Left ventricle myocardium inferior (tissue), 1 donor: Measurements from ENCODE around the gene HLA-F. TPM values are rescaled to one million over a fixed set of nuclear protein-coding genes. Genes with fewer than 3 reads are reported as not detected.

Experiments used
- DNase-seq: peaks from one replicate; pipeline ENCODE4 v3.0.0-alpha.2; 2020
- H3K27ac ChIP-seq: fragments of 200-600 bp; replicated peaks from 2 replicates; pipeline ENCODE4 v1.8.0; 2021
- H3K27me3 ChIP-seq: fragments of 200-600 bp; 2 replicates; pipeline ENCODE4 v1.8.0; 2021; ENCODE audit warnings: low read depth
- H3K36me3 ChIP-seq: fragments of 200-600 bp; 2 replicates; pipeline ENCODE4 v1.8.0; 2021
- H3K4me1 ChIP-seq: fragments of 200-600 bp; 2 replicates; pipeline ENCODE4 v1.8.0; 2021
- H3K4me3 ChIP-seq: fragments of 200-600 bp; 2 replicates; pipeline ENCODE4 v1.8.0; 2021; ENCODE audit warnings: mild to moderate bottlenecking, moderate library complexity
- H3K9me3 ChIP-seq: fragments of 200-600 bp; replicated peaks from 2 replicates; pipeline ENCODE4 v1.8.0; 2021
- intact Hi-C: fragments of 100-400 bp; cut with micrococcal nuclease; formaldehyde crosslinking; loops from one replicate; pipeline ENCODE4 v1.11.0; 2022
- total RNA-seq: library from RNA; stranded (reverse); fragmentation: NEBNext Ultra II Directional; extraction: Animal tissue kit (Norgen Biotek cat#: 25700); gene quantifications from one replicate; pipeline ENCODE4 v1.2.1, GENCODE V29; 2021
- TF ChIP-seq, protein P1 (sequence below): fragments of 200-600 bp; IDR thresholded peaks from 2 replicates; pipeline ENCODE4 v1.8.0; 2021; ENCODE audit warnings: antibody characterized with exemption, mild to moderate bottlenecking, borderline replicate concordance
- donor health status: DM: no; HTN: yes; CAD: no; lungs with severe emphysema.

Gene HLA-F
- total RNA-seq, 1 donor from 2014 or later: 29.4 TPM

DNA sequence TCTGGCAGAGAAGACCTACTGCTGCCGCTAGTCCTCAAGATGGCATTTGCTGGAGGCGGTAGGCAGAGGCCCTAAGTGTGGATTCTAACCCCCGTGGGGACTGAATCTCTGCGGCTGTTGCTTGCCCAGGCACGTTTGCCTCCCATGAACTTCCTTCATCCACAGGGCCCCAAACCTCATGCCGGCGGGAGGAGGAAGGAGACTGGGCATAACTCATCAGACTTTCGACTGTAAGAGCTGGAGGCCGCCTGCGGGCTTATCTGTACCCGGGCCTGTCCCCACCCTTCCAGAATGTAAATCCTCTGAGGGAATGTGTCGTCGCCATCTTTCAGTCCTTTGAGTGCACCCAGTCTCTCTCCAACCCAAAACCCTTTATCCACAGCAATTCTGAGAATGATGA lies 43.3 kb upstream of the HLA-F start:
- Histone ChIP-seq H3K4me3 (no peak overlapping the region), H3K27ac (no peak overlapping the region)
- TF ChIP-seq, protein P1, sequence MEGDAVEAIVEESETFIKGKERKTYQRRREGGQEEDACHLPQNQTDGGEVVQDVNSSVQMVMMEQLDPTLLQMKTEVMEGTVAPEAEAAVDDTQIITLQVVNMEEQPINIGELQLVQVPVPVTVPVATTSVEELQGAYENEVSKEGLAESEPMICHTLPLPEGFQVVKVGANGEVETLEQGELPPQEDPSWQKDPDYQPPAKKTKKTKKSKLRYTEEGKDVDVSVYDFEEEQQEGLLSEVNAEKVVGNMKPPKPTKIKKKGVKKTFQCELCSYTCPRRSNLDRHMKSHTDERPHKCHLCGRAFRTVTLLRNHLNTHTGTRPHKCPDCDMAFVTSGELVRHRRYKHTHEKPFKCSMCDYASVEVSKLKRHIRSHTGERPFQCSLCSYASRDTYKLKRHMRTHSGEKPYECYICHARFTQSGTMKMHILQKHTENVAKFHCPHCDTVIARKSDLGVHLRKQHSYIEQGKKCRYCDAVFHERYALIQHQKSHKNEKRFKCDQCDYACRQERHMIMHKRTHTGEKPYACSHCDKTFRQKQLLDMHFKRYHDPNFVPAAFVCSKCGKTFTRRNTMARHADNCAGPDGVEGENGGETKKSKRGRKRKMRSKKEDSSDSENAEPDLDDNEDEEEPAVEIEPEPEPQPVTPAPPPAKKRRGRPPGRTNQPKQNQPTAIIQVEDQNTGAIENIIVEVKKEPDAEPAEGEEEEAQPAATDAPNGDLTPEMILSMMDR: no peak

DNA sequence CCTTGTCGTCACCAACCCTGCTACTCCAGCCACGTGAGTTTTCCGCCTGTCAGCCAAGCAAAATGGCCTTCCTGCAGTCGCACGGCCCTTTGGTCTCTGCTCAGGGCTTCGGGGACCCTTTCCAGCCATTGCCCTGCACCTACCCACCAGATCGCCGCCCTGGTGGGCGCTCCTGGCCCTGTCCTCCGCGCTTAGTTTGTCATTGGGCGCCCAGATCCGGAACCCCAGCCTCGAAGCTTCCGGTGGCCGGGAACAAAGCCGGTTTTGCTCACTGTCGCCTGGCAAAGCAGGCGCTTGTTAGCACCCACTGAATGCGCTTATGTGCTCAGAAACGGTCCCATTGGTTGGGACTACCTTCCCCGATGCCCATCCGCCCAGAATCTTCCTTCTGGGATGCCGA lies 42.8 kb upstream of the HLA-F start:
- intact Hi-C loops: no loop called here
- DNase-seq: no peak
- no peaks in the 10 kb centered on the region for H3K9me3 ChIP-seq
- peaks cover 20% of the 10 kb centered on the region for H3K27me3 ChIP-seq
- TF ChIP-seq, protein P1: no peak
- no peak overlapping the region for H3K27ac ChIP-seq
- no peaks in the 10 kb centered on the region for H3K4me1 ChIP-seq
- H3K36me3 ChIP-seq: no peaks in the 10 kb centered on the region
- H3K4me3 ChIP-seq: no peak overlapping the region

More for the DNA sequence above, 43.3 kb upstream of the HLA-F start:
- no peaks in the 10 kb centered on the region for H3K9me3 ChIP-seq
- H3K4me1 ChIP-seq: no peaks in the 10 kb centered on the region
- intact Hi-C loops: no loop called here
- DNase-seq: no peak
- no peaks in the 10 kb centered on the region for H3K36me3 ChIP-seq
- peaks cover 20% of the 10 kb centered on the region for H3K27me3 ChIP-seq

DNA sequence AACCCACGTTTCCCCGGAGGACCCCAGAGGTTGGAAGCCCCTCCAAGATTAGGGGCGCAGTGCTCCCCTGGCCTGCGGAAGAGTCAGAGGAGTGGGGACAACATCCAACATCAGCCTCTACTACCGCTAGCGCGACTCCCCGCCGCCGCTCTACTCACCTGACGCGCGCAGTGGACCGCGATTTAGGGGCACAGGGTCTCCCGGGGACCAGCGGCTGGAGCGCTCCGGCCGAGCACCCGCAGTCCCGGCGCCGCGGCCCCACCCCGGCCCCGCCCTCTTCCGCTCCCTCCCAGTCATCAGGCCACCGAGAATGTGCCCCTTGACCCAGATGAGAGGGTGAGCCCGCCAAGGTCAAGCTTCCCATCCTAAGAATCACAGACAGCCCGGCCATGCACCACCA lies 42.3 kb upstream of the HLA-F start, which contains the start of gene ZFP57:
ZFP57 (minus strand) TSS at position 249 of the 400 bp plus-strand sequence. CDS start 4,149 bp downstream, outside the sequence.
- H3K4me1 ChIP-seq: no peaks in the 10 kb centered on the region
- no peaks in the 10 kb centered on the region for H3K9me3 ChIP-seq
- no peak within 1 kb of the TSS for H3K27ac ChIP-seq
- H3K36me3 ChIP-seq: no peaks in the 10 kb centered on the region
- peaks cover 20% of the 10 kb centered on the region for H3K27me3 ChIP-seq
- intact Hi-C loops: no loop called here
- DNase-seq: no peak
- TF ChIP-seq, protein P1: no peak
- H3K4me3 ChIP-seq: no peak within 1 kb of the TSS

DNA sequence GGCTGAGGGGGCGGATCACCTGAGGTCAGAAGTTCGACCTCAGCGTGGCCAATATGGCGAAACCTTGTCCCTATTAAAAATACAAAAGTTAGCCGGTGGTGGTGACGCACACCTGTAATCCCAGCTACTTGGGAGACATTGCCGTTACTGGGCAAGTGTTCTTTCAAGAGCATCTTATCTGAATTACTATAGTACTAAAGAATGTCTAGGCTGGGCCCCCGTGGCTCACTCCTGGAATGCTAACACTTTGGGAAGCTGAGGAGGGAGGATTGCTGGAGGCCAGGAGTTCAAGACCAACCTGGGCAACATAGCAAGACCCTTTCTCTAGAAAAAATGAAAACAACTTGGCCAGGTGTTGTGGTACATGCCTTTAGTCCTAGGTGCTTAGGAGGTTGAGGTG lies 41.4 kb upstream of the HLA-F start:
- intact Hi-C loops: no loop called here
- TF ChIP-seq, protein P1: no peak
- DNase-seq: no peak
- no peaks in the 10 kb centered on the region for H3K36me3 ChIP-seq
- H3K4me1 ChIP-seq: no peaks in the 10 kb centered on the region
- no peak overlapping the region for H3K27ac ChIP-seq
- H3K4me3 ChIP-seq: no peak overlapping the region
- H3K27me3 ChIP-seq: peaks cover 20% of the 10 kb centered on the region
- H3K9me3 ChIP-seq: no peaks in the 10 kb centered on the region

DNA sequence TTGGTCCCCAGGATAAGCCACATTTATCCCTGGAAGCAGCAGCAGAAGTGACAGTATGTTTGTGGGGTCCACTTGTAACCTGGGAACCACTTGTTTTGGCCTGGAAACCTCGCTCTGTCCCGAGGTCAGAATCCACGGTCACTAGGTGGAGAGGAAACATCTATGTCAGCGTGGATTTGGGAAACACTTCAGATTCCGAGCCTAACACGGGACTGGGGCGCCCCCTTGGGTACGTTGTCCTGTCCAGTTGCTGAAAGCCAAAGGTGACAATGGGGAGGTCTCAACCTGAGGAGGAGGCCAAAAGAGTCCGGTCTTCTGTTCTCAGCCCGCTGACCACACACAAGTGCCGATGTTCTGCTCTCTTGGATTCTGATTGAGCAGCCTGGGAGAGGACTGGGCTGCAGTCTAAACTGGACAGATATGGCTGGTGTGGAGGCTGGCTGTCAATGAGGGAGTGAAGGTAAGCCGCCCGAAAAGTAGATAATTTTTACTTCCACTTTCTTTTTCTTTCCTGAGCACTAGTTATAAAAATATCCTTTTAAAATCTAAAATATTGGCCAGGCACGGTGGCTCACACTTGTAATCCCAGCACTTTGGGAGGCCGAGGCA lies 37.4 kb upstream of the HLA-F start:
- no peak overlapping the region for H3K4me3 ChIP-seq
- TF ChIP-seq, protein P1: peak; percentile 64
- H3K27me3 ChIP-seq: peaks cover 9% of the 10 kb centered on the region
- intact Hi-C loops: no loop called here
- no peaks in the 10 kb centered on the region for H3K4me1 ChIP-seq
- H3K9me3 ChIP-seq: no peaks in the 10 kb centered on the region
- no peaks in the 10 kb centered on the region for H3K36me3 ChIP-seq
- no peak overlapping the region for H3K27ac ChIP-seq
- DNase-seq: peak; percentile 37
